GM19438 (cell line): ENCODE data around the gene NDNF.

Source experiments
- ATAC-seq: cut with Tn5 transposase; IDR thresholded peaks from one replicate; pipeline ENCODE4 v1.9.1; 2021; ENCODE audit warnings: low read depth; ENCODE audit not compliant: unreplicated experiment

NDNF gene

GRCh38 chr4:121018543-121018942 lies 53.8 kb downstream of the NDNF start:
- no peak for ATAC-seq

- no peak for ATAC-seq
Observed at GRCh38 chr4:121016611-121017010, 55.7 kb downstream of the NDNF start.

DNA sequence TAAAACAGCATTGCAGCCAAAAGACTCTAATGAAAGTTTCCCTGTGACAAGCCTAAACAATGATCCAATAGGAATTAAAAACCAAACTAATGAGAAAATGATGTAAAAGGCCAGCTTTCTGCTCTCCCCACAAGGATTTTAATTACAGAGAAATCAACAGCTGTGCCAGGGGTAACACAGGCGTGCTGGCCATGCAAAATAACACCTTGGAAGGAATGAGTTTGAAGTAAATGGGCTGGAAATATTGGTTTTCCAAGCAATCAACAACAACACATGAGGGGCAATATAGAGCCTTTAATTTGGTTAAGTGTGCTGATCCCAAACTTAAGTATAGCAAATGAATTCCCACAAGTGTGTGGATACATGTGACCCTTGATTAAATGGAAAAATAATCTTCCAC lies 56.9 kb downstream of the NDNF start:
- ATAC-seq = no peak

GRCh38 chr4:121014544-121014943 lies 57.8 kb downstream of the NDNF start:
- no peak for ATAC-seq

DNA sequence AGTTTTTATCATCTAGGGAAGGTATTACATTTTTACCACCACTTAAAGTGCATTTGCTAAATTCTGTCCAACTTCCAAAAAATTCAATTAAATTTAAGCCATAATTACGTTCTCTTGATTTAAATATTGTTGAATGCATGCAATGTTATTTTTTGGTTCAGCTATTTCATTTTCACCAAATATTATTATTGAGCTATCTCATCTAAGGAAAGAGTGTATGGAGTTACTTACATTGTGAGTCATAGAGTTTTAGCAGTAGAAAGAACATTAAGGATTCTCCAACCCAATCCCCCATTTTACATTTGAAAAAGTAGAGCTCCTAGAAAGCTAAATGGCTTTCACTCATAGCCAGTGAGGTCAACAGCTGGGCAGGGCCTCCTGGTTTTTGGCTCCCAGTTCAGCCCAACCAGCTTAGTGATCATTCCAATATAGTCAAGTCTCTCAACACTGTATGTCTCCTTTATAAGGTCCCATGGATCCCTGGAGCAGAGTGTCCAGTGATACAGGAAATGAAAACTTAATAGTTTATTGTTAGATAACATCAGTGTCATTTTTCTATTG lies 60.5 kb downstream of the NDNF start:
- ATAC-seq = no peak

GRCh38 chr4:121011138-121011537 lies 61.2 kb downstream of the NDNF start:
- ATAC-seq = no peak

DNA sequence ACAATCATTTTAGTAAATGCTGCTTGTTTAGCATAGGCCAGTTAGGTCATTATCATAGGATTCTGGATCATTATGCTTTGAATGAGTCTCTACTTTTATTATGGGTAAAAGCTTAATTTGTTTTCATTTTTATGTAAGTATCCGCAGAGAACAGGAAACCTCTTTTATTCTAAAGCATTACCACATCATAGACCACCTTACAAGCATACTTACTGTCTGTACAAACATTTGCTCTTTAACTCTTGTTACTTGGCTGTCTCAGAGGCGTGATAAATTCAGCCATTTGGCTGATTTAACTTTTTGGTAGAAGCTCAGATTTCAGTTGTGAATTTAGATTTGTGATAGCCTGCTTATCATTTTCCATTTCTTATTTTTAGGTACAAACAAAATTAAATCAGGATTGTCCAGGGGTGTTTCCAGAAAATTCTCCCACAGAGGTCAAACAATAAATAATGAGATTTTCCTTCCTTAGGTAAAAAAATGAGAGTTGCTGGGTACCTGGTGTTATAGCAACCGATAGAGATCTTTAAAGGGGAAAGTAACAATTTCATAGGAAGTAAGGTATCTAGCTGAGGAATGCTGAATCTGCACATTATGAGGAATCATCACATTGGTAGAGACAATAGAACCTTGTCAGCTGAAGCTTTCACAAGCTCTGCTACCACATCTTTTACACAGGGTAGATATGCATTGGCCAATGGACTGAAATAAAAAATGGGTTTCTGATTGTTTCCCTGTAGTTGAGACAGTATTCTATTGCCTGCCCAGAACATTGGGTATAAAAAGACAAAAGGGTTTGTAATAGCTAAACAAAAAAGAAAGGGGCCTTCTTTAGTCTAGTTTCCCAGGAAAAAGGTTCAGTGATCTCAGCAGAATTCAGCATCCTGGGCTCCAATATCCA lies 62.5 kb downstream of the NDNF start:
- ATAC-seq = no peak

DNA sequence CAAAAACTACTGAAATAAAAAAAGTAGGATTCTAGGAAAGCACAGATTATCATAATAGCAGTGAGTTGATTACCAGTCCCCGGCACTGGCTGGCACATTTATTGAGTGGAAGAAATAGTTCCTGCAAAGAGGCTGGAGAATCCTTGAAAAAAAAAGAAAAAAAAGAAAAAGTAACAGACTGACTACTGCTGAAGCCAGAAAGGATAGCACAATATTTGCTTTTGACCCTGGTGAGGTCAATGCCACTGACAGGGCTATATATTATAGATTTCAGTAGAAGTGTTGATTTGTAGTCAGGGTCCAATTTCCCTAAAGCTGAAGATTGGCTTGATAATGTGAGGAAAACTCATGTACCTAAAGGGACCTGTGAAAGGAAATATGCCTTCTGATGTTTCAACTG lies 64.7 kb downstream of the NDNF start:
- no peak for ATAC-seq

DNA sequence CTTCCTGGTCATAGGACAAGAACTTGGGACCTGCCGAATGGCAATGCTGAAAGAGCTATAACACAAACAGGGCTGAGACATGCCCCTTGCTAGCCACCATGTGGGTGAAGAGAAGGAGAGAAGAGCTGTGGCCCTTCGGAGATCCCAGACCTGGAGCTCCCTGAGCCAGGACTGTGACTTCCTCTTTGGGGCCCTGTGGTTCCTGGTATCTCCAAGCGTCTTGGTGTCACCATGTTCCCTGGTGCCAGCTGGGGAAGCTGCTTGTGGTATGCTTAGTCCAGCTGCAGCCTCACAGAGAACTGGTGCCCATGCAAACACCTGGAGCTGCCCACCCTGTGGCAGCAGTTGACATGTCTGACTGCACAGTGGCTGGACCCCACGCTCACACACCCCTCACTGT lies 68.5 kb downstream of the NDNF start:
- ATAC-seq = no peak

DNA sequence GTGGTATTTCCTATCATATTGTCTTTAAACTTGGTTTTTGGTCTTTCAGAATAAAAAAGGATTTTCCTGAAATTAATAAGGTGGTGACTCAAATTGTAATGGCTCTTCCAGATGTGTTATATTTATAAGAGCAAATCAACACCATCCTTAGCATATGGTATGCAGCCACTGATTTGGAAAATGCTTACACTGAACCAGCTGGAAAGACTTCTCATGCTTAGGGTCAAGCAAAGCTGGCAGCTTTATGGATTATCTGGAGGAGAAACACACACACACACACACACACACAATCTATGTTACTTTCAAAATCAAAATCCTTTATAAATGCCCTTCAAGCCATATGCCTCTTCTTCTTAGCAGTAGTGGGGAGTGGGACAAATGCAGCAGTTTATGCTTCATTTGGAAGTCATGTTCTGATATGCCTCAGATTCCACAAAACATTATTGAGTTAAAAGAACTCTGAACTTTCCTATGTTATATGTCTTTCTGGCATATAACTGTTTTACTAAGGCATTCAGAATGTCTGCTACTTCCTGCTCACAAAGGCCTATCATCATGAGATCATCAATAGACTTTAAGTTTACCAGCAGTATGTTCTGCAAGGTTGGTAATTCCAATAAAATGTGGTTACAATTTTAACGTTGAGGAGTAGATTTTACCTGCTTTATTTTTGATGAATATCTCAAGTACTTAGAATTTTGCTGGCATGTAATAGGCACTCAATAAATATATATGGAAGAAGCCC lies 76.9 kb downstream of the NDNF start:
- ATAC-seq = no peak

DNA sequence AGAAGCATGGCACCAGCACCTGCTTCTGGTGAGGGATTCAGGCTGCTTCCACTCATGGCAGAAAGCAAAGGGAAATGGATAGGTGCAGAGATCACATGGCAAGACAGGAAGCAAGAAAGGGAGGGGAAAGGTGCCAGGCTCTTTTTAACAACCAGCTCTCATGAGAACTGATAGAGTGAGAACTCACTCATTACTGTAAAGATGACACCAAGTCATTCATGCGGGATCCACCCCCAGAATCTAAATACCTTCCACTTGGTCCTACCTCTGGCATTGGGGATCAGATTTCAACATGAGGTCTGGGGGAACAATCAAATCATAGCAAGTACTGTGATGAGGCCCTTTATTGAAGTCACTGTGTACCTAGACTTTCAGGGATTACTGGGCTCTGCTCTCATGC lies 77.8 kb downstream of the NDNF start:
- no peak for ATAC-seq

DNA sequence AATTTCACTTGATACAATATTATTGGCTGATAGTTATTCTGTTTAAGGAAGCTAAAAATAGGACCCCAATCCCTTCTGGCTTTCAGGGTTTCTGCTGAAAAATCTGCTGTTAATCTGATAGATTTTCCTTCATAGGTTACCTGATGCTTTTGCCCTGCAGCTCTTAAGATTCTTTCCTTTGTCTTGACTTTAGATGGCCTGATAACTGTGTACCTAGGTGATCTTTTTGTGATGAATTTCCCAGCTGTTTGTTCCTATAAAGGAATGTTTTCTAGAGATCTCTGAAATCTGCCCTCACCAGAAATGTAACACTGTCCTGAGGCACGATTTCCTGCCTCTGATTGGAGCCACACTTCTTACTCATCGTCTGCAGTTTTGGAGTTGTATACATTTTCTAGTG lies 80.5 kb downstream of the NDNF start:
- ATAC-seq = no peak

DNA sequence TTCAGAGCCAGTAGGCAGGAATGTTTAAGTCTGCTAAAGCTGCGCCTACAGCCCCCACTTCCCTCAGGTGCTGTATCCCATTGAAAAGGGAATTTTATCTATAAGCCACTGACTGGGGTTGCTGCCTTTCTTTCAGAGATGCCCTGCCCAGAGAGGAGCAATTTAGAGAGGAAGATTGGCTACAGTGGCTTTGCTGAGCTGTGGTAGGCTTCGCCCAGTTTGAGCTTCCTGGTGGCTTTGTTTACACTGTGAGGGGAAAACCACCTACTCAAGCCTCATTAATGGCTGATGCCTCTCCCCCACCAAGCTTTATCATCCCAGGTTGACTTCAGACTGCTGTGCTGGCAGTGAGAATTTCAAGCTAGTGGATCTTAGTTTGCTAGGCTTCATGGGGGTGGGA lies 82.1 kb downstream of the NDNF start:
- no peak for ATAC-seq
